K562 (cell line): ENCODE results near the gene SDR42E2. TPM values are rescaled to one million over a fixed set of nuclear protein-coding genes. Genes with fewer than 3 reads are reported as not detected.

ENCODE experiments used
- AFF4 ChIP-seq: sonication (generic); formaldehyde crosslinking; IDR thresholded peaks from 2 replicates; pipeline ENCODE4 v1.8.0; 2023; ENCODE audit warnings: mild to moderate bottlenecking, missing genetic modification reagents
- ESRRB ChIP-seq: fragments of 250-450 bp; sonication (Bioruptor Pico); IDR thresholded peaks from 2 replicates; pipeline ENCODE4 v1.5.0; 2020; ENCODE audit warnings: mild to moderate bottlenecking, moderate library complexity, borderline replicate concordance
- FOXK2 ChIP-seq, 2 experiments: fragments of 450-650 bp; IDR thresholded peaks in 1 of 2; conservative IDR thresholded peaks in 1 of 2; 2 replicates each; pipeline ENCODE4 v1.6.1; 2016; ENCODE audit warnings: low read depth in 2 of 2, mild to moderate bottlenecking in 1 of 2
- LCOR ChIP-seq: sonication (generic); formaldehyde crosslinking; IDR thresholded peaks from 2 replicates; pipeline ENCODE4 v1.8.0; 2022; ENCODE audit warnings: mild to moderate bottlenecking, missing genetic modification reagents
- PHF21A ChIP-seq: fragments of 450-650 bp; IDR thresholded peaks from 2 replicates; pipeline ENCODE4 v1.6.1; 2017; ENCODE audit warnings: low read depth, borderline replicate concordance
- RUNX1 ChIP-seq: sonication (generic); IDR thresholded peaks from 2 replicates; pipeline ENCODE4 v1.6.1; 2016; ENCODE audit warnings: antibody characterized with exemption, low read depth
- SREBF1 ChIP-seq: fragments of 150-350 bp; IDR thresholded peaks from 2 replicates; pipeline ENCODE4 v1.6.1; 2014; ENCODE audit warnings: antibody characterized with exemption, low read depth, low read length, borderline replicate concordance
- ZNF41 ChIP-seq: fragments of 250-450 bp; sonication (Bioruptor Pico); conservative IDR thresholded peaks from 2 replicates; pipeline ENCODE4 v1.4.0; 2020; ENCODE audit warnings: mild to moderate bottlenecking
- polyA plus RNA-seq, 8 experiments: library from polyadenylated mRNA; depleted of rRNA in 4 of 8; stranded (reverse) in 5 of 8; unstranded in 3 of 8; fragments of >200 nt; fragmentation: Nextera tagmentation in 2 of 8; fragmentation: Illumina TruSeq in 1 of 8; extraction: Ambion mirVana in 2 of 8; extraction: Trizol in 1 of 8; gene quantifications; 2 replicates each; pipeline versions ENCODE4 v1.2.1 to v1.2.3, GENCODE V29; 2011 to 2014; ENCODE audit warnings: inconsistent platforms in 1 of 8, missing spikeins in 1 of 8
- total RNA-seq, 7 experiments: library from RNA; depleted of rRNA in 6 of 7; stranded (reverse); fragments of >200 nt in 6 of 7; fragmentation: Illumina TruSeq in 2 of 7; extraction: Trizol in 2 of 7; gene quantifications; 2 replicates each; pipeline versions ENCODE4 v1.2.1 to v1.2.3, GENCODE V29; 2011 to 2021; ENCODE audit warnings: low replicate concordance in 1 of 7
- TF ChIP-seq, protein P1 (sequence below): fragments of 450-650 bp; IDR thresholded peaks from 2 replicates; pipeline ENCODE4 v1.6.1; 2017; ENCODE audit warnings: antibody characterized with exemption, mild to moderate bottlenecking
- TF ChIP-seq, protein P2 (sequence below): IDR thresholded peaks from 2 replicates; pipeline ENCODE4 v1.6.1; 2011; ENCODE audit warnings: borderline replicate concordance, low read depth, mild to moderate bottlenecking, moderate library complexity, low read length; ENCODE audit not compliant: insufficient read depth, poor library complexity, severe bottlenecking
- TF ChIP-seq, protein P3 (sequence below): sonication (generic); formaldehyde crosslinking; IDR thresholded peaks from 2 replicates; pipeline ENCODE4 v1.5.0; 2020; ENCODE audit warnings: missing genetic modification reagents

SDR42E2 gene
- total and polyA plus RNA-seq, 9 of the 15 experiments (the other 6 are each of a cell fraction or from before 2014, with no cell fraction given): 0.03 to 0.07 (median 0.04) TPM; not detected in 4

DNA sequence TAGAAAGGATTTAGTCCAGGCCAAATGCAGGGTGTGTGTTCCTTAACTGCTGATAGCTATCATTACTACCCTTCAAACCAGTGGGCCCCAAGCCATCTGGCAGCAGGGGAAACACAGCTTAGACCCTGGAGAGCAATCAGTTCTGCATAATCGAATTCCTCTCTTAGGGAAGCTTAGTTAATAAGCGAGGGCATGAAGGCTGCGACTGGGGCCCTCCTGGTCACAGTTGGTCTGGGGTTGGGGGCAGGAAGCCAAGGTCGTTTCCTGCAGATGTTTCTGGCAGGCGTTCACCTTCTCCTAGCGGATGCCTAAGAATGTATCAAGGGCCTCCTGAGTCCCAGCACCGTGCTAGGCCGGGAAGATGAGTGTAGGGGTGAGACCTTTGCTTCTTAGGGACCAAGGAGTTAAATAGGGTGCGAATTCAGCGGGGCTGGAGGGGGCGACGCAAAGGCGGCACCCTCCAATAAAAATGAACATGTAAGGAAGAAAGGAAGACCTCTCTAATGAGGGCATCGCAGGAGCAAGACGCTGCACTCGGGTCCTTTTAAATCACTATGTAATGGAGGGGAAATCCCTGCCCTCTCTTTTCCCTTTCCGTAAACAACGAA, 27.3 kb downstream of the SDR42E2 start (continued):
- TF ChIP-seq AFF4 (CRISPR knock-in tag): 0 out of 2 replicates have a peak, but pooled peaks have one; percentile 30
- TF ChIP-seq SREBF1: no peak
- no peak for TF ChIP-seq ZNF41 (CRISPR knock-in tag)
- no peak for TF ChIP-seq PHF21A
- TF ChIP-seq, protein P1, sequence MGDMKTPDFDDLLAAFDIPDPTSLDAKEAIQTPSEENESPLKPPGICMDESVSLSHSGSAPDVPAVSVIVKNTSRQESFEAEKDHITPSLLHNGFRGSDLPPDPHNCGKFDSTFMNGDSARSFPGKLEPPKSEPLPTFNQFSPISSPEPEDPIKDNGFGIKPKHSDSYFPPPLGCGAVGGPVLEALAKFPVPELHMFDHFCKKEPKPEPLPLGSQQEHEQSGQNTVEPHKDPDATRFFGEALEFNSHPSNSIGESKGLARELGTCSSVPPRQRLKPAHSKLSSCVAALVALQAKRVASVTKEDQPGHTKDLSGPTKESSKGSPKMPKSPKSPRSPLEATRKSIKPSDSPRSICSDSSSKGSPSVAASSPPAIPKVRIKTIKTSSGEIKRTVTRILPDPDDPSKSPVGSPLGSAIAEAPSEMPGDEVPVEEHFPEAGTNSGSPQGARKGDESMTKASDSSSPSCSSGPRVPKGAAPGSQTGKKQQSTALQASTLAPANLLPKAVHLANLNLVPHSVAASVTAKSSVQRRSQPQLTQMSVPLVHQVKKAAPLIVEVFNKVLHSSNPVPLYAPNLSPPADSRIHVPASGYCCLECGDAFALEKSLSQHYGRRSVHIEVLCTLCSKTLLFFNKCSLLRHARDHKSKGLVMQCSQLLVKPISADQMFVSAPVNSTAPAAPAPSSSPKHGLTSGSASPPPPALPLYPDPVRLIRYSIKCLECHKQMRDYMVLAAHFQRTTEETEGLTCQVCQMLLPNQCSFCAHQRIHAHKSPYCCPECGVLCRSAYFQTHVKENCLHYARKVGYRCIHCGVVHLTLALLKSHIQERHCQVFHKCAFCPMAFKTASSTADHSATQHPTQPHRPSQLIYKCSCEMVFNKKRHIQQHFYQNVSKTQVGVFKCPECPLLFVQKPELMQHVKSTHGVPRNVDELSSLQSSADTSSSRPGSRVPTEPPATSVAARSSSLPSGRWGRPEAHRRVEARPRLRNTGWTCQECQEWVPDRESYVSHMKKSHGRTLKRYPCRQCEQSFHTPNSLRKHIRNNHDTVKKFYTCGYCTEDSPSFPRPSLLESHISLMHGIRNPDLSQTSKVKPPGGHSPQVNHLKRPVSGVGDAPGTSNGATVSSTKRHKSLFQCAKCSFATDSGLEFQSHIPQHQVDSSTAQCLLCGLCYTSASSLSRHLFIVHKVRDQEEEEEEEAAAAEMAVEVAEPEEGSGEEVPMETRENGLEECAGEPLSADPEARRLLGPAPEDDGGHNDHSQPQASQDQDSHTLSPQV: no peak
- TF ChIP-seq RUNX1: no peak
- TF ChIP-seq ESRRB (CRISPR knock-in tag): no peak
- no peak for TF ChIP-seq LCOR (CRISPR knock-in tag)
- TF ChIP-seq, protein P2, sequence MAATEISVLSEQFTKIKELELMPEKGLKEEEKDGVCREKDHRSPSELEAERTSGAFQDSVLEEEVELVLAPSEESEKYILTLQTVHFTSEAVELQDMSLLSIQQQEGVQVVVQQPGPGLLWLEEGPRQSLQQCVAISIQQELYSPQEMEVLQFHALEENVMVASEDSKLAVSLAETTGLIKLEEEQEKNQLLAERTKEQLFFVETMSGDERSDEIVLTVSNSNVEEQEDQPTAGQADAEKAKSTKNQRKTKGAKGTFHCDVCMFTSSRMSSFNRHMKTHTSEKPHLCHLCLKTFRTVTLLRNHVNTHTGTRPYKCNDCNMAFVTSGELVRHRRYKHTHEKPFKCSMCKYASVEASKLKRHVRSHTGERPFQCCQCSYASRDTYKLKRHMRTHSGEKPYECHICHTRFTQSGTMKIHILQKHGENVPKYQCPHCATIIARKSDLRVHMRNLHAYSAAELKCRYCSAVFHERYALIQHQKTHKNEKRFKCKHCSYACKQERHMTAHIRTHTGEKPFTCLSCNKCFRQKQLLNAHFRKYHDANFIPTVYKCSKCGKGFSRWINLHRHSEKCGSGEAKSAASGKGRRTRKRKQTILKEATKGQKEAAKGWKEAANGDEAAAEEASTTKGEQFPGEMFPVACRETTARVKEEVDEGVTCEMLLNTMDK: no peak
- peak; percentile 28 to 41; a peak in 1 of 4 replicates for TF ChIP-seq FOXK2 (conservative IDR thresholded peaks at IDR 0.05 in 1 of 2, IDR thresholded peaks at IDR 0.05 in 1 of 2; ENCODE audit: low read depth in 2 of 2)
- TF ChIP-seq, protein P3, sequence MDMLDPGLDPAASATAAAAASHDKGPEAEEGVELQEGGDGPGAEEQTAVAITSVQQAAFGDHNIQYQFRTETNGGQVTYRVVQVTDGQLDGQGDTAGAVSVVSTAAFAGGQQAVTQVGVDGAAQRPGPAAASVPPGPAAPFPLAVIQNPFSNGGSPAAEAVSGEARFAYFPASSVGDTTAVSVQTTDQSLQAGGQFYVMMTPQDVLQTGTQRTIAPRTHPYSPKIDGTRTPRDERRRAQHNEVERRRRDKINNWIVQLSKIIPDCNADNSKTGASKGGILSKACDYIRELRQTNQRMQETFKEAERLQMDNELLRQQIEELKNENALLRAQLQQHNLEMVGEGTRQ: no peak
